Measurements from ENCODE around the gene ABCA7. TPM values are rescaled to one million over a fixed set of nuclear protein-coding genes. Genes with fewer than 3 reads are reported as not detected.
A peak's percentile ranks its signal among the peaks of the same experiment; 100 is the strongest.

ABCA7 gene
- total and polyA plus RNA-seq, 2 of the 13 experiments (the other 11 are each of a cell fraction or from before 2014, with no cell fraction given): 4.4 to 32.4 TPM

- TF ChIP-seq ARID4A (CRISPR knock-in tag; IDR thresholded peaks at IDR 0.05; ENCODE audit: borderline replicate concordance): peak; percentile 86
- no peak for TF ChIP-seq ZNF280B (CRISPR knock-in tag; IDR thresholded peaks at IDR 0.05; ENCODE audit: borderline replicate concordance)
- TF ChIP-seq MEF2D (CRISPR knock-in tag; IDR thresholded peaks at IDR 0.05): no peak
- TF ChIP-seq SSRP1 (CRISPR knock-in tag; IDR thresholded peaks at IDR 0.05): no peak
- peak; percentile 47; the same call in 1 of the 2 replicates for TF ChIP-seq HOXA5 (CRISPR knock-in tag; IDR thresholded peaks at IDR 0.05)
- peak; percentile 85 for TF ChIP-seq NFYC (CRISPR knock-in tag; IDR thresholded peaks at IDR 0.05)
- no peak for TF ChIP-seq NFIC (IDR thresholded peaks at IDR 0.05; ENCODE audit: low read length)
- no peak for TF ChIP-seq MED8 (CRISPR knock-in tag; IDR thresholded peaks at IDR 0.05; ENCODE audit: insufficient replicate concordance)
- TF ChIP-seq ZNF747 (CRISPR knock-in tag; IDR thresholded peaks at IDR 0.05; ENCODE audit: borderline replicate concordance): peak; percentile 75; the same call in 1 of the 2 replicates
- no peak; the same call in 1 of the 2 replicates for TF ChIP-seq BHLHE40 (IDR thresholded peaks at IDR 0.05; ENCODE audit: low read length)
- peak; percentile 58; the same call in 1 of the 2 replicates for TF ChIP-seq SNAPC2 (CRISPR knock-in tag; IDR thresholded peaks at IDR 0.05)
- no peak; the same call in 1 of the 2 replicates for TF ChIP-seq ZNF274 (CRISPR knock-in tag; IDR thresholded peaks at IDR 0.05)
- TF ChIP-seq, protein P1, sequence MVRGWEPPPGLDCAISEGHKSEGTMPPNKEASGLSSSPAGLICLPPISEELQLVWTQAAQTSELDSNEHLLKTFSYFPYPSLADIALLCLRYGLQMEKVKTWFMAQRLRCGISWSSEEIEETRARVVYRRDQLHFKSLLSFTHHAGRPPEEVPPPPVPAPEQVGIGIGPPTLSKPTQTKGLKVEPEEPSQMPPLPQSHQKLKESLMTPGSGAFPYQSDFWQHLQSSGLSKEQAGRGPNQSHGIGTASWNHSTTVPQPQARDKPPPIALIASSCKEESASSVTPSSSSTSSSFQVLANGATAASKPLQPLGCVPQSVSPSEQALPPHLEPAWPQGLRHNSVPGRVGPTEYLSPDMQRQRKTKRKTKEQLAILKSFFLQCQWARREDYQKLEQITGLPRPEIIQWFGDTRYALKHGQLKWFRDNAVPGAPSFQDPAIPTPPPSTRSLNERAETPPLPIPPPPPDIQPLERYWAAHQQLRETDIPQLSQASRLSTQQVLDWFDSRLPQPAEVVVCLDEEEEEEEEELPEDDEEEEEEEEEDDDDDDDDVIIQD (CRISPR knock-in tag; IDR thresholded peaks at IDR 0.05; ENCODE audit: low read depth): no peak
- 0 out of 2 replicates have a peak, but pooled peaks have one; percentile 48 for TF ChIP-seq ZNF552 (CRISPR knock-in tag; IDR thresholded peaks at IDR 0.05; ENCODE audit: borderline replicate concordance)
- TF ChIP-seq, protein P2, sequence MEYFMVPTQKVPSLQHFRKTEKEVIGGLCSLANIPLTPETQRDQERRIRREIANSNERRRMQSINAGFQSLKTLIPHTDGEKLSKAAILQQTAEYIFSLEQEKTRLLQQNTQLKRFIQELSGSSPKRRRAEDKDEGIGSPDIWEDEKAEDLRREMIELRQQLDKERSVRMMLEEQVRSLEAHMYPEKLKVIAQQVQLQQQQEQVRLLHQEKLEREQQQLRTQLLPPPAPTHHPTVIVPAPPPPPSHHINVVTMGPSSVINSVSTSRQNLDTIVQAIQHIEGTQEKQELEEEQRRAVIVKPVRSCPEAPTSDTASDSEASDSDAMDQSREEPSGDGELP (IDR thresholded peaks at IDR 0.05; ENCODE audit: borderline replicate concordance, low read depth): no peak
- TF ChIP-seq ZNF256 (CRISPR knock-in tag; conservative IDR thresholded peaks at IDR 0.05): no peak
- no peak for TF ChIP-seq ZBTB34 (CRISPR knock-in tag; IDR thresholded peaks at IDR 0.05)
- peak; percentile 100 for TF ChIP-seq ZNF335 (CRISPR knock-in tag; IDR thresholded peaks at IDR 0.05)
- TF ChIP-seq ZNF567 (CRISPR knock-in tag; IDR thresholded peaks at IDR 0.05; ENCODE audit: borderline replicate concordance): no peak; the same call in 1 of the 2 replicates
- TF ChIP-seq ZNF556 (CRISPR knock-in tag; IDR thresholded peaks at IDR 0.05; ENCODE audit: borderline replicate concordance): no peak; the same call in 1 of the 2 replicates
These were observed 55.2 kb downstream of the ABCA7 start, which contains the start of gene POLR2E (continued) for GRCh38 chr19:1094978-1095701.

Data from HepG2 (cell line).